Measurements from ENCODE around the gene PI4KA.
"Not testable (repeated sequence)": the region's sequence is repeated elsewhere in the genome, so short reads cannot be mapped to it uniquely, and the experiment has no call there.

The PI4KA gene

DNA sequence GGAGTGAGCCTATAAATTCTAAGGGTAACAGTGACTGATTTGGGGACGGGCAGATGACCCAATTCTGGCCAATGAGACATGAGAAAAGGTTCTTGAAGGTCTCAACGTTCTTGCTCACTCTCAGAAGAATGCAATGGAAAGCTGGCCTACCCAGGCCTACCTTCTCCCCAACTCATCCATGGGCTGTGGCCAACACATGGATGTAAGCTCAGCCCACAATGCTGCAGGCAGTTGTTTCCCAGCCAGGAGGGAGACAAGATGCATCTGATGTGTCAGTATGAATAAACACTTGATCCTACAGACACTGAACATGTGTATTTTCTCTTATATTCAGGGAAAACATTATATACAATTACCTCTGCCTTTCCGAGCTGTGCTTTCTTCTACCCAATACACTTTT, 24.4 kb downstream of the PI4KA start:
- TF ChIP-seq, protein P1, sequence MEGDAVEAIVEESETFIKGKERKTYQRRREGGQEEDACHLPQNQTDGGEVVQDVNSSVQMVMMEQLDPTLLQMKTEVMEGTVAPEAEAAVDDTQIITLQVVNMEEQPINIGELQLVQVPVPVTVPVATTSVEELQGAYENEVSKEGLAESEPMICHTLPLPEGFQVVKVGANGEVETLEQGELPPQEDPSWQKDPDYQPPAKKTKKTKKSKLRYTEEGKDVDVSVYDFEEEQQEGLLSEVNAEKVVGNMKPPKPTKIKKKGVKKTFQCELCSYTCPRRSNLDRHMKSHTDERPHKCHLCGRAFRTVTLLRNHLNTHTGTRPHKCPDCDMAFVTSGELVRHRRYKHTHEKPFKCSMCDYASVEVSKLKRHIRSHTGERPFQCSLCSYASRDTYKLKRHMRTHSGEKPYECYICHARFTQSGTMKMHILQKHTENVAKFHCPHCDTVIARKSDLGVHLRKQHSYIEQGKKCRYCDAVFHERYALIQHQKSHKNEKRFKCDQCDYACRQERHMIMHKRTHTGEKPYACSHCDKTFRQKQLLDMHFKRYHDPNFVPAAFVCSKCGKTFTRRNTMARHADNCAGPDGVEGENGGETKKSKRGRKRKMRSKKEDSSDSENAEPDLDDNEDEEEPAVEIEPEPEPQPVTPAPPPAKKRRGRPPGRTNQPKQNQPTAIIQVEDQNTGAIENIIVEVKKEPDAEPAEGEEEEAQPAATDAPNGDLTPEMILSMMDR (IDR thresholded peaks at IDR 0.05; ENCODE audit: low read depth, low read length, poor library complexity, severe bottlenecking) = no peak
- no peak for TF ChIP-seq EZH2phosphoT487 (IDR thresholded peaks at IDR 0.05; ENCODE audit: borderline replicate concordance, low read length)

DNA sequence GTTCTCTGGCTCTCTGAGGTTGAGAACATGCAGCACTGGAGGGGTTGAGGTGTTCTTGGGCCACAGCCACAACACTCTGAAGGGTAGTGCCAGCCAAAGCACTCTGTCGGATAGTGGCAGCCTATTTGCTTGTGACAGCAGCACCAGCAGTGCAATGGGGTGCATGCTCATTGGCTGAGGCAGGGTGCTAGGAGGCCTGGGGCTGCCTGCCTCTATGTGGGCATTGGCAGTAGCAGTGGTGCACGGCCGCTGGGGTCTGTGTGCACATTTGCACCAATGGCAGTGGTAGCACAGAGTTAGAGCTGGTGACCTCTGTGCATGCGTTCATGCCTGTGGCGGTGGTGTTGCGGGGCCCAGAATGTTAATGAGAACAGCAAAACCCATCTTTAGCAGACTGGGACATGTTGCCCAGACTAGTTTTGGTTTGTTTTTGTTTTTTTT, 25.4 kb downstream of the PI4KA start:
- Histone ChIP-seq H3K27ac (ENCODE audit: low read depth, low read length) (no peak overlapping the region), H3K4me2 (ENCODE audit: low read length) (no peak overlapping the region), H3K27me3 (ENCODE audit: control insufficient read depth, low read length) (no peaks in the 10 kb centered on the region), H3K9me2 (replicated peaks; ENCODE audit: control insufficient read depth, low read length) (no peaks in the 10 kb centered on the region), H3K36me3 (ENCODE audit: control insufficient read depth, low read length) (peaks cover 47% of the 10 kb centered on the region), H4K20me1 (ENCODE audit: control insufficient read depth, insufficient read depth, low read depth, low read length) (0 out of 2 replicates have a peak, but pooled peaks cover 5% of the 10 kb centered on the region), H3K9me3 (ENCODE audit: control insufficient read depth, insufficient read depth, low read length) (no peaks in the 10 kb centered on the region), H3K4me3 (ENCODE audit: low read length) (no peak overlapping the region), H3F3A (ENCODE audit: control insufficient read depth, insufficient read depth) (no peaks in the 10 kb centered on the region), H3K4me1 (ENCODE audit: control insufficient read depth, low read length) (peaks cover 14% of the 10 kb centered on the region), H3K79me2 (ENCODE audit: control insufficient read depth, low read length) (peaks cover 24% of the 10 kb centered on the region)
- no peak for TF ChIP-seq EZH2phosphoT487 (IDR thresholded peaks at IDR 0.05; ENCODE audit: borderline replicate concordance, low read length)
- TF ChIP-seq, protein P1 (IDR thresholded peaks at IDR 0.05; ENCODE audit: low read depth, low read length, poor library complexity, severe bottlenecking) = no peak

More for the DNA sequence above, 24.4 kb downstream of the PI4KA start:
- H3F3A ChIP-seq (ENCODE audit: control insufficient read depth, insufficient read depth) = no peaks in the 10 kb centered on the region
- H3K36me3 ChIP-seq (ENCODE audit: control insufficient read depth, low read length) = peaks cover 41% of the 10 kb centered on the region
- peaks cover 33% of the 10 kb centered on the region for H3K79me2 ChIP-seq (ENCODE audit: control insufficient read depth, low read length)
- H3K9me2 ChIP-seq (replicated peaks; ENCODE audit: control insufficient read depth, low read length) = no peaks in the 10 kb centered on the region
- 0 out of 2 replicates have a peak, but pooled peaks cover 5% of the 10 kb centered on the region for H4K20me1 ChIP-seq (ENCODE audit: control insufficient read depth, insufficient read depth, low read depth, low read length)
- peaks cover 14% of the 10 kb centered on the region for H3K4me1 ChIP-seq (ENCODE audit: control insufficient read depth, low read length)
- H3K9me3 ChIP-seq (ENCODE audit: control insufficient read depth, insufficient read depth, low read length) = no peaks in the 10 kb centered on the region
- no peak overlapping the region for H3K4me2 ChIP-seq (ENCODE audit: low read length)
- H3K27ac ChIP-seq (ENCODE audit: low read depth, low read length) = no peak overlapping the region
- no peak overlapping the region for H3K4me3 ChIP-seq (ENCODE audit: low read length)
- H3K27me3 ChIP-seq (ENCODE audit: control insufficient read depth, low read length) = no peaks in the 10 kb centered on the region

DNA sequence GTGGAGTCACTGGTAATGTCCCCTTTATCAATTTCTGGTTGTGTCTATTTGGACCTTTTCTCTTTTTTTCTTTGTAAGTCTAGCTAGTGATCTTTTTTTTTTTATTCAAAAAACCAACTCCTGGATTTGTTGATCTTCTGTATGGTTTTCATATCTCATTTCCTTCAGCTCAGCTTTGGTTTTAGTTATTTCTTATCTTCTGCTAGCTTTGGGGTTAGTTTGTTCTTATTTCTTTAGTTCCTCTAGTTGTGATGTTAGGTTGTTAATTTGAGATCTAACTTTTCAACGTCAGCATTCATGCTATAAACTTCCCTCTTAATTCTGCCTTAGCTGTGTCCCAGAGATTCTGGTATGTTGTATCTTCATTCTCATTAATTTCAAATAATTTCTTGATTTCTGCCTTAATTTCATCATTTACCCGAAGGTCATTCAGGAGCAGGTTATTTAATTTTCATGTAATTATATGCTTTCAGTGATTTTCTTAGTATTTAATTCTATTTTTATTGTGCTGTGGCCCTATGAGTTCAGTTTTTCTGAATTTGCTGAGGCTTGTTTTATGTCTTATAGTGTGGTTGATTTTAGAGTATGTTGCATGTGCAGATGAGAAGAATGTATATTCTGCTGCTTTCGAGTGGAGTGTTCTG, 29.0 kb downstream of the PI4KA start:
- Histone ChIP-seq H3K4me1 (ENCODE audit: control insufficient read depth, low read length) (no peaks in the 10 kb centered on the region), H3K27ac (ENCODE audit: low read depth, low read length) (no peak overlapping the region), H4K20me1 (ENCODE audit: control insufficient read depth, insufficient read depth, low read depth, low read length) (0 out of 2 replicates have a peak, but pooled peaks cover 2% of the 10 kb centered on the region), H3K36me3 (ENCODE audit: control insufficient read depth, low read length) (peaks cover 40% of the 10 kb centered on the region), H3F3A (ENCODE audit: control insufficient read depth, insufficient read depth) (no peaks in the 10 kb centered on the region; the same call in 1 of the 2 replicates), H3K4me2 (ENCODE audit: low read length) (no peak overlapping the region), H3K9me3 (ENCODE audit: control insufficient read depth, insufficient read depth, low read length) (no peaks in the 10 kb centered on the region), H3K4me3 (ENCODE audit: low read length) (no peak overlapping the region), H3K27me3 (ENCODE audit: control insufficient read depth, low read length) (no peaks in the 10 kb centered on the region), H3K79me2 (ENCODE audit: control insufficient read depth, low read length) (no peaks in the 10 kb centered on the region; the same call in 1 of the 2 replicates), H3K9me2 (replicated peaks; ENCODE audit: control insufficient read depth, low read length) (no peaks in the 10 kb centered on the region)
- TF ChIP-seq, protein P1 (IDR thresholded peaks at IDR 0.05; ENCODE audit: low read depth, low read length, poor library complexity, severe bottlenecking) = no peak
- no peak for TF ChIP-seq EZH2phosphoT487 (IDR thresholded peaks at IDR 0.05; ENCODE audit: borderline replicate concordance, low read length)

DNA sequence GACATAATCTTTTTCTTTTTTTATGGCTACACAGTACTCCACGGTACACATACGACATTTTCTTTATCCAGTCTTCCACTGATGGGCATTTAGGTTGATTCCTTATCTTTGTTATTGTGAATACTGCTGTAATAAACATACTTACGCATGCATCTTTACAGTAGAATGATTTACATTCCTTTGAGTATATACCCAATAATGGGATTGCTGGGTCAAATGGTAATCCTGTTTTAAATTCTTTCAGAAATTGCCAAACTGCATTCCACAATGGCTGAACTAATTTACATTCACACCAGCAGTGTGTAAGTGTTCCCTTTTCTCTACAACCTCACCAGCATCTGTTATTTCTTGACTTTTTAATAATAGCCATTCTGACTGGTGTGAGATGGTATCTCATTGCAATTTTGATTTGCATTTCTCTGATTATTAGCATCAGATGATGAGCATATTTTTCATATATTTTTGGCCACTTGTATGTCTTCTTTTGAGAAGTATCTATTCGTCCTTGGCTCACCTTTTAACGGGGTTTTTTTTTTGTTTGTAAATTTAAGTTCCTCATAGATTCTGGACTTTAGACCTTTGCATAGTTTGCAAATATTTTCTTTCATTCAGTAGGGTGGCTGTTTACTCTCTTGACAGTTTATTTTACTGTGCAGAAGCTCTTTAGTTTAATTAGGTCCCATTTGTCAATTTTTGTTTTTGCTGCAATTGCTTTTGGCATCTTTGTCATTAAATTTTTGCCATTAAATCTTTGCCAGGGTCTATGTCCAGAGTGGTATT, 32.0 kb downstream of the PI4KA start:
- H3K27me3 ChIP-seq (ENCODE audit: control insufficient read depth, low read length); H3K27ac ChIP-seq (ENCODE audit: low read depth, low read length); H3K4me2 ChIP-seq (ENCODE audit: low read length); H3K9me2 ChIP-seq (replicated peaks; ENCODE audit: control insufficient read depth, low read length); H3F3A ChIP-seq (ENCODE audit: control insufficient read depth, insufficient read depth); H4K20me1 ChIP-seq (ENCODE audit: control insufficient read depth, insufficient read depth, low read depth, low read length); H3K4me1 ChIP-seq (ENCODE audit: control insufficient read depth, low read length); H3K79me2 ChIP-seq (ENCODE audit: control insufficient read depth, low read length); H3K9me3 ChIP-seq (ENCODE audit: control insufficient read depth, insufficient read depth, low read length); H3K4me3 ChIP-seq (ENCODE audit: low read length): not testable (repeated sequence)
- H3K36me3 ChIP-seq (ENCODE audit: control insufficient read depth, low read length) = peaks cover 35% of the 10 kb centered on the region
